ENCODE data around the gene AOC1. TPM values are rescaled to one million over a fixed set of nuclear protein-coding genes. Genes with fewer than 3 reads are reported as not detected.

AOC1 gene
- total RNA-seq, 4 donors from 2014 or later: 0.23 to 0.45 (median 0.33) TPM; not detected in 1

- intact Hi-C loops (cut with DNase I): no loop called here
- 84% methylated on average over 12 of the region's 18 CpGs for WGBS
- TF ChIP-seq POLR2AphosphoS5 (IDR thresholded peaks at IDR 0.05) (no peak), POLR2A (IDR thresholded peaks at IDR 0.05; ENCODE audit: low read depth) (no peak), EP300 (IDR thresholded peaks at IDR 0.05) (no peak)
- TF ChIP-seq, protein P1, sequence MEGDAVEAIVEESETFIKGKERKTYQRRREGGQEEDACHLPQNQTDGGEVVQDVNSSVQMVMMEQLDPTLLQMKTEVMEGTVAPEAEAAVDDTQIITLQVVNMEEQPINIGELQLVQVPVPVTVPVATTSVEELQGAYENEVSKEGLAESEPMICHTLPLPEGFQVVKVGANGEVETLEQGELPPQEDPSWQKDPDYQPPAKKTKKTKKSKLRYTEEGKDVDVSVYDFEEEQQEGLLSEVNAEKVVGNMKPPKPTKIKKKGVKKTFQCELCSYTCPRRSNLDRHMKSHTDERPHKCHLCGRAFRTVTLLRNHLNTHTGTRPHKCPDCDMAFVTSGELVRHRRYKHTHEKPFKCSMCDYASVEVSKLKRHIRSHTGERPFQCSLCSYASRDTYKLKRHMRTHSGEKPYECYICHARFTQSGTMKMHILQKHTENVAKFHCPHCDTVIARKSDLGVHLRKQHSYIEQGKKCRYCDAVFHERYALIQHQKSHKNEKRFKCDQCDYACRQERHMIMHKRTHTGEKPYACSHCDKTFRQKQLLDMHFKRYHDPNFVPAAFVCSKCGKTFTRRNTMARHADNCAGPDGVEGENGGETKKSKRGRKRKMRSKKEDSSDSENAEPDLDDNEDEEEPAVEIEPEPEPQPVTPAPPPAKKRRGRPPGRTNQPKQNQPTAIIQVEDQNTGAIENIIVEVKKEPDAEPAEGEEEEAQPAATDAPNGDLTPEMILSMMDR (IDR thresholded peaks at IDR 0.05): no peak
- no peak overlapping the region for H3K4me3 ChIP-seq
- no peaks in the 10 kb centered on the region for H3K4me1 ChIP-seq
- H3K9me3 ChIP-seq: no peaks in the 10 kb centered on the region
- H3K27me3 ChIP-seq: peaks cover 0 to 35% (median 0%) of the 10 kb centered on the region in 4 donors
- no peak overlapping the region for H3K27ac ChIP-seq (replicated peaks in 1 of 4)
- DNase-seq (ENCODE audit: extremely low spot score): peak; percentile 77
- H3K36me3 ChIP-seq: no peaks in the 10 kb centered on the region
Observed at GRCh38 chr7:150858236-150859197, 6.2 kb downstream of the AOC1 start.

GRCh38 chr7:150860291-150860977 is 8.1 kb downstream of the AOC1 start:
- H3K36me3 ChIP-seq: no peaks in the 10 kb centered on the region
- no peak for TF ChIP-seq EP300 (IDR thresholded peaks at IDR 0.05)
- TF ChIP-seq, protein P1 (IDR thresholded peaks at IDR 0.05): peak in 1 of 3 experiments; percentile 13
- no peaks in the 10 kb centered on the region for H3K9me3 ChIP-seq
- no peaks in the 10 kb centered on the region for H3K4me1 ChIP-seq
- no peak overlapping the region for H3K27ac ChIP-seq (replicated peaks in 1 of 4)
- 71% methylated on average over 12 of the region's 14 CpGs for WGBS
- intact Hi-C loops (cut with DNase I): no loop called here
- DNase-seq (ENCODE audit: extremely low spot score): peak; percentile 91
- peaks cover 0 to 25% (median 0%) of the 10 kb centered on the region in 4 donors for H3K27me3 ChIP-seq
- H3K4me3 ChIP-seq: no peak overlapping the region

DNA sequence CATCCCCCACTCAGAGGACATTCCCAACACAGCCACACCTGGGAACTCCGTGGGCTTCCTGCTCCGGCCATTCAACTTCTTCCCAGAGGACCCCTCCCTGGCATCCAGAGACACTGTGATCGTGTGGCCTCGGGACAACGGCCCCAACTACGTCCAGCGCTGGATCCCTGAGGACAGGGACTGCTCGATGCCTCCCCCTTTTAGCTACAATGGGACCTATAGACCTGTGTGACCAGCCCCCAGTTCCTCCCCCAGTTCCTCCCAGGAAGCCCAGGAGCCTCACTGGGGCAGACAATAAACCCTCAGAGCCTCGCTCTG is 8.6 kb downstream of the AOC1 start:
- Histone ChIP-seq H3K27ac (replicated peaks in 1 of 4) (no peak overlapping the region), H3K36me3 (no peaks in the 10 kb centered on the region), H3K27me3 (peaks cover 0 to 24% (median 0%) of the 10 kb centered on the region in 4 donors), H3K4me1 (no peaks in the 10 kb centered on the region), H3K4me3 (no peak overlapping the region), H3K9me3 (no peaks in the 10 kb centered on the region)
- 83% methylated on average over 8 of the region's 9 CpGs for WGBS
- intact Hi-C loops (cut with DNase I): no loop called here
- TF ChIP-seq EP300 (IDR thresholded peaks at IDR 0.05) (no peak), POLR2A (IDR thresholded peaks at IDR 0.05; ENCODE audit: low read depth) (no peak), POLR2AphosphoS5 (IDR thresholded peaks at IDR 0.05) (no peak)
- TF ChIP-seq, protein P1 (IDR thresholded peaks at IDR 0.05): no peak
- DNase-seq (ENCODE audit: extremely low spot score): no peak

- DNase-seq (ENCODE audit: extremely low spot score): peak; percentile 75
- Histone ChIP-seq H3K4me1 (no peaks in the 10 kb centered on the region), H3K9me3 (peaks cover 0 to 7% (median 0%) of the 10 kb centered on the region in 4 donors), H3K27ac (replicated peaks in 1 of 4) (no peak overlapping the region), H3K36me3 (no peaks in the 10 kb centered on the region), H3K27me3 (peaks cover 0 to 12% (median 0%) of the 10 kb centered on the region in 4 donors), H3K4me3 (no peak overlapping the region)
- intact Hi-C loops (cut with DNase I): no loop called here
- 70% methylated on average over 6 of the region's 6 CpGs for WGBS
- TF ChIP-seq POLR2A (IDR thresholded peaks at IDR 0.05; ENCODE audit: low read depth) (no peak), POLR2AphosphoS5 (IDR thresholded peaks at IDR 0.05) (no peak), EP300 (IDR thresholded peaks at IDR 0.05) (no peak)
- TF ChIP-seq, protein P1 (IDR thresholded peaks at IDR 0.05): no peak
Observed at GRCh38 chr7:150862356-150862755, 10.0 kb downstream of the AOC1 start.
